GM21367 (cell line): Measurements from ENCODE around the gene FLT3.
"Not testable (repeated sequence)": the region's sequence is repeated elsewhere in the genome, so short reads cannot be mapped to it uniquely, and the experiment has no call there.

Source experiments
- ATAC-seq: cut with Tn5 transposase; IDR thresholded peaks from one replicate; pipeline ENCODE4 v1.9.1; 2021; ENCODE audit not compliant: unreplicated experiment

Gene FLT3

GRCh38 chr13:28100150-28101121, at the start of gene FLT3:
Gene FLT3, minus strand, starts transcription at chr13:28100576. Its CDS starts 66 bp downstream, at chr13:28100510.
- peak; percentile 63 for ATAC-seq

GRCh38 chr13:28147495-28147894, 47.1 kb upstream of the FLT3 start:
- ATAC-seq: no peak

- ATAC-seq: no peak
Measured at GRCh38 chr13:28145049-28145448, 44.7 kb upstream of the FLT3 start.

GRCh38 chr13:28141542-28141941, 41.2 kb upstream of the FLT3 start:
- not testable (repeated sequence) for ATAC-seq

GRCh38 chr13:28140433-28141125, 40.2 kb upstream of the FLT3 start:
- ATAC-seq: no peak

GRCh38 chr13:28138756-28139470, 38.5 kb upstream of the FLT3 start:
- ATAC-seq: peak; percentile 29

- ATAC-seq: peak; percentile 48
Measured at GRCh38 chr13:28138012-28138755, 37.8 kb upstream of the FLT3 start, which contains the start of gene PAN3. Gene PAN3, plus strand, starts transcription at chr13:28138545. Its CDS starts 113 bp downstream, at chr13:28138658.

- no peak for ATAC-seq
Measured at GRCh38 chr13:28137596-28137995, 37.2 kb upstream of the FLT3 start.

GRCh38 chr13:28136916-28137315, 36.5 kb upstream of the FLT3 start:
- no peak for ATAC-seq

- ATAC-seq: no peak
Measured at GRCh38 chr13:28131646-28132045, 31.3 kb upstream of the FLT3 start.

- ATAC-seq: no peak
Measured at GRCh38 chr13:28129911-28130693, 29.7 kb upstream of the FLT3 start.

GRCh38 chr13:28128926-28129325, 28.6 kb upstream of the FLT3 start:
- ATAC-seq: no peak

GRCh38 chr13:28128030-28128429, 27.7 kb upstream of the FLT3 start:
- no peak for ATAC-seq

- no peak for ATAC-seq
Measured at GRCh38 chr13:28121224-28121623, 20.8 kb upstream of the FLT3 start.

GRCh38 chr13:28120317-28120716, 19.9 kb upstream of the FLT3 start:
- ATAC-seq: no peak

- ATAC-seq: no peak
Measured at GRCh38 chr13:28117689-28118377, 17.5 kb upstream of the FLT3 start.

- no peak for ATAC-seq
Measured at GRCh38 chr13:28116736-28117135, 16.4 kb upstream of the FLT3 start.

- no peak for ATAC-seq
Measured at GRCh38 chr13:28110414-28110813, 10.0 kb upstream of the FLT3 start.

- no peak for ATAC-seq
Measured at GRCh38 chr13:28106976-28107375, 6.6 kb upstream of the FLT3 start.
